Effector memory CD4-positive, alpha-beta T cell (primary cell): Measurements from ENCODE around the gene EIF4E1B.

Source experiments
- DNase-seq, 3 donors: peaks; one replicate each; pipeline ENCODE4 v3.0.0-alpha.2; 2020
- H3K27ac ChIP-seq: 2 replicates; pipeline ENCODE4 v1.7.0; 2013; ENCODE audit warnings: mild to moderate bottlenecking, low read length, moderate library complexity; ENCODE audit not compliant: insufficient read depth, poor library complexity, severe bottlenecking
- H3K27me3 ChIP-seq: replicated peaks from 2 replicates; pipeline ENCODE4 v1.7.0; 2013; ENCODE audit warnings: mild to moderate bottlenecking, low read length; ENCODE audit not compliant: insufficient read depth, control insufficient read depth, poor library complexity, severe bottlenecking
- H3K36me3 ChIP-seq: 2 replicates; pipeline ENCODE4 v1.7.0; 2013; ENCODE audit warnings: mild to moderate bottlenecking, low read length, moderate library complexity; ENCODE audit not compliant: control insufficient read depth, insufficient read depth
- H3K4me1 ChIP-seq: 2 replicates; pipeline ENCODE4 v1.7.0; 2013; ENCODE audit warnings: low read length, mild to moderate bottlenecking; ENCODE audit not compliant: control insufficient read depth, insufficient read depth, poor library complexity, severe bottlenecking
- H3K4me3 ChIP-seq: 2 replicates; pipeline ENCODE4 v1.7.0; 2013; ENCODE audit warnings: low read length, low read depth, mild to moderate bottlenecking; ENCODE audit not compliant: insufficient read depth, poor library complexity, severe bottlenecking
- H3K9me3 ChIP-seq: 2 replicates; pipeline ENCODE4 v1.7.0; 2013; ENCODE audit warnings: mild to moderate bottlenecking, low read length, moderate library complexity; ENCODE audit not compliant: control insufficient read depth

EIF4E1B gene

GRCh38 chr5:176661676-176662075 lies 31.2 kb downstream of the EIF4E1B start:
- H3K4me1 ChIP-seq: peaks cover 25% of the 10 kb centered on the region
- H3K36me3 ChIP-seq: no peaks in the 10 kb centered on the region
- H3K4me3 ChIP-seq: no peak overlapping the region
- no peaks in the 10 kb centered on the region for H3K9me3 ChIP-seq
- no peak for DNase-seq
- no peaks in the 10 kb centered on the region for H3K27me3 ChIP-seq
- H3K27ac ChIP-seq: no peak overlapping the region

- H3K27me3 ChIP-seq: no peaks in the 10 kb centered on the region
- peaks cover 25% of the 10 kb centered on the region for H3K4me1 ChIP-seq
- H3K36me3 ChIP-seq: no peaks in the 10 kb centered on the region
- H3K9me3 ChIP-seq: no peaks in the 10 kb centered on the region
- no peak for DNase-seq
- no peak overlapping the region for H3K4me3 ChIP-seq
- no peak overlapping the region for H3K27ac ChIP-seq
These were observed 32.2 kb downstream of the EIF4E1B start for GRCh38 chr5:176662371-176663333.

- Histone ChIP-seq H3K9me3 (no peaks in the 10 kb centered on the region), H3K27ac (no peak overlapping the region), H3K4me3 (no peak overlapping the region), H3K27me3 (no peaks in the 10 kb centered on the region), H3K4me1 (peaks cover 18% of the 10 kb centered on the region), H3K36me3 (no peaks in the 10 kb centered on the region)
- no peak for DNase-seq
These were observed 33.1 kb downstream of the EIF4E1B start for GRCh38 chr5:176663566-176663965.

DNA sequence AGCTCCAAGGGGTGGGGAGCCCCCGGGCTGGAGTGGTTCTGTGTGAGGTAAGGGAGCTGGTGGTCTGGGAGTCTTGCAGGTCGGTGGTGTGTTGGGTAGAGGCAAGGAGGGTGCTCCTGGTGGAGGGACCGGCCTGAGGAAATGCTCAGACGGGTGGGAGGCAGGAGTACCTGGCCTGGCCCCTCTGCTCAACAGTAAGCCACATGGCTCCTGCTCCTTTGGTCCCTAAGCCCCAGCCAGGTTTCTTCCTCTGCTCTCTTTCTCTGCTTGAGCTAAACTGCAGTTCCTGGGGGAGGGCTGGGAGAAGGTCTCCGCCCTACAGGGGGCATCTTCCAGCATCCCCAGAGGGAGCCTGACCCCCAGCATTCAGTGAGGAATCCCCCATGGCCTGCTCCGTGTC lies 34.0 kb downstream of the EIF4E1B start:
- no peak overlapping the region for H3K4me3 ChIP-seq
- no peaks in the 10 kb centered on the region for H3K9me3 ChIP-seq
- no peaks in the 10 kb centered on the region for H3K36me3 ChIP-seq
- H3K4me1 ChIP-seq: peaks cover 9% of the 10 kb centered on the region
- H3K27me3 ChIP-seq: no peaks in the 10 kb centered on the region
- H3K27ac ChIP-seq: no peak overlapping the region
- no peak for DNase-seq

DNA sequence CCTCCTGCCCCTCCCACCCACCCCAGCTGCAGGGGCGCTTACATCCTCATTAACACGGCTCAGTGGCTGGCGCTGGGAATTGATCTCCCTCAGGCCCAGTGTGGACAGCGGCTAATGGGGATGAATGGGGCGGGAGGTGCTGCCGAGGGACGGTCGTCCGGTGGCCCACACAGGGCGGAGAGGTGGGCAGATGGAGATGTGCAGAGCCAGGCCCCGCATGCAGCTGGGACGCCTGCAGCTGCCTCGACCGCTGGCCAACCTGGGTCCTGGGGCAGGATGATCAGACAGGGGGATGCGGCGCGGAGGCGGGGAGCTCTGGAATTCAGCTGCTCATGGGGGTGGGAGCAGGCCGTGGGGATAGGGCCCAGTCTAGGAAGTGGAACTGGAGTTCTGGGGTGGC lies 34.4 kb downstream of the EIF4E1B start:
- Histone ChIP-seq H3K9me3 (no peaks in the 10 kb centered on the region), H3K36me3 (no peaks in the 10 kb centered on the region), H3K27me3 (no peaks in the 10 kb centered on the region), H3K4me1 (peaks cover 9% of the 10 kb centered on the region), H3K27ac (no peak overlapping the region), H3K4me3 (no peak overlapping the region)
- DNase-seq: no peak

DNA sequence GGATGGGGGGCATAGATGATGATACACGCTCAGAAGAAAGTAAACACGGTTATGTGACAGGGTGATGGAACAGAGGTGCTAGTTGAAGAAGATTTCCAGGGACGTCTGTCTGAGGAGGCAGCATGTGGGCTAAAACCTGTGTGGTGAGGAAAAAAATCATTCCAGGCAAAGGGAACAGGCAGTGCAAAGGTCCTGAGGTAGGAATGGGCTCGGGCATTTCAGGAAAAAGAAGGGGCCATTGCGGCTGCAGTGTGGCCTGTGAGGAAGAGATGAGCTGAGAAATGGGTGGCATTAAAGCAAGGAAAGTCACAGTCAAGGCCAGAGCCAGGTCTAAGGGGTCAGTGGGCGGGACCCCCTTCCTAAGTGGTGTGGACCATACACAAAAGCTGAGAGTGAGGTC lies 35.0 kb downstream of the EIF4E1B start:
- Histone ChIP-seq H3K4me1 (peaks cover 7% of the 10 kb centered on the region), H3K4me3 (no peak overlapping the region), H3K27me3 (no peaks in the 10 kb centered on the region), H3K36me3 (no peaks in the 10 kb centered on the region), H3K27ac (no peak overlapping the region), H3K9me3 (no peaks in the 10 kb centered on the region)
- DNase-seq: no peak

DNA sequence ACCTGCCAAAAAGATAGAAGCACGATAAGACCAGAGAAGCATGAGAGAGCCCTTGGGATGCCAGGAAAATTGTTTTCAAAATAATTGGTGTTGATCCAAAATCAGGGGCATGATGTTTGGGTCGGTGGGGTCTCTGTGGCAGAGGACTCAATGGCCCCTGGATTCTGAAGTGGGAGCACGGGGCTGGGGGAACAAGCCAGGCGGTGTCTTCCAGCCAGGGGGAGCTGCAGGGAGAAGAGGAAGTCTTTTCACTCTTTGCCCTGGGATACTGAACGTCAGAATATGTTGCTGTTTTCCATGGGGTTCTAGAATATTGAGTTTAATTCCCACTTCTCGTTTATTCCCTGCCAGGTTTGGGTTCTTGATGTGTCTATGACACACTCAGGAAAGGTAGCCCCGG lies 37.2 kb downstream of the EIF4E1B start:
- H3K9me3 ChIP-seq: no peaks in the 10 kb centered on the region
- H3K4me3 ChIP-seq: no peak overlapping the region
- DNase-seq: no peak
- no peak overlapping the region for H3K27ac ChIP-seq
- no peaks in the 10 kb centered on the region for H3K36me3 ChIP-seq
- H3K27me3 ChIP-seq: no peaks in the 10 kb centered on the region
- no peaks in the 10 kb centered on the region for H3K4me1 ChIP-seq

DNA sequence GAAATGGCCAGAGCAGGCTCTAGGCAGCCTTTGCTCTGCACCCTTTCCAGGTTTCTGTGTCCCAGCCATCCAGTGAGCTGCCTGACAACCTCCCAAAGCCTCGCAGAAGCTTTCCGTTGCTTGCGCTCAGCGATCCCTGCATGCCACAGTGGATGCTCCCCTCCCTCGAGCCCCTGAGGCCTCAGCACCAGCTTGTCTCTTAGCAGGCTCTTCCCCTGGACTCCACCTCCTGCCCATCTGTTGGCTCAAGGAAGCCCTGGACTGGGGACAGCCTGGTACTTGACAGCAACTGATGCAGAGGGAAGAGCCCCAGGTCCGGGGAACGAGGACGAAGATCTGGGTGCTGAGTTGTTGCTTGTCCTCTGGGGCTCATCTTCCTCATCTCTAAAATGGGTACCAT lies 40.0 kb downstream of the EIF4E1B start:
- DNase-seq: no peak
- no peaks in the 10 kb centered on the region for H3K27me3 ChIP-seq
- H3K4me3 ChIP-seq: no peak overlapping the region
- H3K36me3 ChIP-seq: no peaks in the 10 kb centered on the region
- no peak overlapping the region for H3K27ac ChIP-seq
- H3K4me1 ChIP-seq: no peaks in the 10 kb centered on the region
- H3K9me3 ChIP-seq: no peaks in the 10 kb centered on the region

GRCh38 chr5:176671399-176671798 lies 40.9 kb downstream of the EIF4E1B start:
- H3K4me1 ChIP-seq: no peaks in the 10 kb centered on the region
- no peak overlapping the region for H3K4me3 ChIP-seq
- no peaks in the 10 kb centered on the region for H3K27me3 ChIP-seq
- no peak for DNase-seq
- H3K9me3 ChIP-seq: no peaks in the 10 kb centered on the region
- no peak overlapping the region for H3K27ac ChIP-seq
- no peaks in the 10 kb centered on the region for H3K36me3 ChIP-seq

DNA sequence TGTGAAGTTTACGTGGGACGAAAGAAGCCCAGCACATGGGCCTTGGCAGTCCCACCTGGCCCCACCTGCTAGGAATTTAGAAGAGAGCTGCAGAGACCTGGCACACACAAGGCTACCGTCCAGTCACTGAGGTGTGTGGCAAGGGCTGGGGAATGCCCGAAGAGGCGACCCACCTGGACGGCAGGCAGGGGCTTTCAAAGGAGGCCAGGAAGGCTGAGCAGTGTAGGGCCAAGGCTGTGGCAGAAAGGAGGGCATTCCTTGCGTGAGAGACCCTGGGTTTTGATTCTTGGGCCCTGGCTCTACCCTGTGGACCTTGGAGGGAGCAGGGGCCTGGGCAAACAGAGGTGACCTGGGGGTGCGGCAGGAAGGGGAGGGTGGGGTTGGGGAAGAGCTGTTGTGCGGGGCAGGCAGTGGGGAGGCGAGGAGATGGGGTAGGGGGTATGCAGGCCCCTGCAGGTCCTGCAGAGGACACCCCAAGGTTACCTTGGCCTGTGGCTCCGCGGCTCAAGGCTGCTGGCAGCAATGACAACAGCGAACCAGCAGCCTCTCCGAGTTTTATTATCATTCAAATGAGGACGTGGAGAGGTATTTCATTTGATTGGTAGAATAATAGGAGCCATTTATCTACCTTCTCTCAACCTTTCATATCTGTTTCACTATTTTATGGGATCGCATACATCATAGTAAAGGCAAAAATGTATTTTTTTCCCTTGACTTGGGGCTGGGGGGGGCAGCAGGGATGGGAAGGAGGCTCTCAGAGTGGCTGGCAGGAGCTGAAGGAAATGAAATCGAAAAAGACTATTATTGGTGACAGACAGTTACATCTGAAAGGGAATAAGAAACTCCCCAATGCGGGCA lies 41.6 kb downstream of the EIF4E1B start:
- Histone ChIP-seq H3K27ac (no peak overlapping the region), H3K36me3 (no peaks in the 10 kb centered on the region), H3K27me3 (no peaks in the 10 kb centered on the region), H3K4me3 (no peak overlapping the region), H3K9me3 (no peaks in the 10 kb centered on the region), H3K4me1 (no peaks in the 10 kb centered on the region)
- DNase-seq: no peak
